ENCODE data around the gene KRTAP10-3. TPM values are rescaled to one million over a fixed set of nuclear protein-coding genes. Genes with fewer than 3 reads are reported as not detected.

Gene KRTAP10-3
- polyA plus RNA-seq, 1 of the 3 experiments (the other 2 are of a cell fraction) = not detected

DNA sequence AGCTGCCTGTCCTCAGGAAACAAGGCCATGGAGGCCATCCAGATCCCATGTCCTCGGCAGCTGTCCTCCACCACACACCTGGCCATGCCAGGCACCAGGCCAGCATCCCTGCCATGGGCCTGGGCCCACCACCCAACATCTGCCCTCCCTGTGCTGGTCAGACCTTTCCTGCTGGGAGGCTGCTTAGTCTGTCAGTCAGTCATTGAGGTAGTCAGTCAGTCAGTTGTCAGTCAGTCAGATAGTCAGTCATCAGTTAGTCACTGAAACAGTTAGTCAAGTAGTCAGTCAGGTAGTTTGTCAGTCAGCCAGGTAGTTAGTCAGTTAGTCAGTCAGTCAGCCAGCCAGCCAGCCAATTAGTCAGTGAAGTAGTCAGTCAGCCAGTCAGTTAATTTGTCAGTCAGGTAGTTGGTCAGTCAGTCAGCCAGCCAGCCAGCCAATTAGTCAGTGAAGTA, 35.8 kb downstream of the KRTAP10-3 start:
- TF ChIP-seq, protein P1, sequence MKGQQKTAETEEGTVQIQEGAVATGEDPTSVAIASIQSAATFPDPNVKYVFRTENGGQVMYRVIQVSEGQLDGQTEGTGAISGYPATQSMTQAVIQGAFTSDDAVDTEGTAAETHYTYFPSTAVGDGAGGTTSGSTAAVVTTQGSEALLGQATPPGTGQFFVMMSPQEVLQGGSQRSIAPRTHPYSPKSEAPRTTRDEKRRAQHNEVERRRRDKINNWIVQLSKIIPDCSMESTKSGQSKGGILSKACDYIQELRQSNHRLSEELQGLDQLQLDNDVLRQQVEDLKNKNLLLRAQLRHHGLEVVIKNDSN (IDR thresholded peaks at IDR 0.05; ENCODE audit: borderline replicate concordance, low read depth) = no peak
- no peak for TF ChIP-seq GATA2 (CRISPR knock-in tag; IDR thresholded peaks at IDR 0.05)
- TF ChIP-seq JUND (IDR thresholded peaks at IDR 0.05) = no peak
- TF ChIP-seq, protein P2, sequence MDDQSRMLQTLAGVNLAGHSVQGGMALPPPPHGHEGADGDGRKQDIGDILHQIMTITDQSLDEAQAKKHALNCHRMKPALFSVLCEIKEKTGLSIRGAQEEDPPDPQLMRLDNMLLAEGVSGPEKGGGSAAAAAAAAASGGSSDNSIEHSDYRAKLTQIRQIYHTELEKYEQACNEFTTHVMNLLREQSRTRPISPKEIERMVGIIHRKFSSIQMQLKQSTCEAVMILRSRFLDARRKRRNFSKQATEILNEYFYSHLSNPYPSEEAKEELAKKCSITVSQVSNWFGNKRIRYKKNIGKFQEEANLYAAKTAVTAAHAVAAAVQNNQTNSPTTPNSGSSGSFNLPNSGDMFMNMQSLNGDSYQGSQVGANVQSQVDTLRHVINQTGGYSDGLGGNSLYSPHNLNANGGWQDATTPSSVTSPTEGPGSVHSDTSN (IDR thresholded peaks at IDR 0.05) = no peak
- no peaks in the 10 kb centered on the region for H3K9me3 ChIP-seq
- no peaks in the 10 kb centered on the region for H4K20me1 ChIP-seq (ENCODE audit: insufficient read depth)
- WGBS (ENCODE audit: low lambda C conversion rate) = no CpG with 5 or more reads among the region's 1 CpG
- peaks cover 11% of the 10 kb centered on the region; the same call in 1 of the 2 replicates for H3K79me2 ChIP-seq (ENCODE audit: insufficient read depth)
- ChIA-PET POLR2A (no interaction called here), CTCF (interaction anchor here (1.8 kb wide), 1 partner anchor 12 kb away, joined by 6 read pairs; no protein-coding TSS in a partner anchor)
- no peak overlapping the region for H3K9ac ChIP-seq
- no peak for DNase-seq
- no peak overlapping the region for H3K4me3 ChIP-seq (ENCODE audit: low read depth in 2 of 2, low read length in 1 of 2)
- H3K27ac ChIP-seq (ENCODE audit: low read depth in 2 of 2, low read length in 1 of 2) = no peak overlapping the region
- no peak overlapping the region for H2AFZ ChIP-seq (ENCODE audit: low read depth)
- H3K27me3 ChIP-seq (ENCODE audit: insufficient read depth) = no peaks in the 10 kb centered on the region
- peaks cover 0 to 8% of the 10 kb centered on the region in 2 experiments; a peak in 1 of 4 replicates for H3K4me1 ChIP-seq (ENCODE audit: control insufficient read depth in 1 of 2, insufficient read depth in 2 of 2, low read depth in 1 of 2, low read length in 1 of 2)
- no peaks in the 10 kb centered on the region for H3F3A ChIP-seq (replicated peaks; ENCODE audit: insufficient read depth)
- H3K4me2 ChIP-seq = no peak overlapping the region
- H3K9me2 ChIP-seq = no peaks in the 10 kb centered on the region
- no peaks in the 10 kb centered on the region for H3K36me3 ChIP-seq (replicated peaks in 1 of 2; ENCODE audit: control insufficient read depth in 1 of 2, insufficient read depth in 2 of 2, low read length in 1 of 2)

DNA sequence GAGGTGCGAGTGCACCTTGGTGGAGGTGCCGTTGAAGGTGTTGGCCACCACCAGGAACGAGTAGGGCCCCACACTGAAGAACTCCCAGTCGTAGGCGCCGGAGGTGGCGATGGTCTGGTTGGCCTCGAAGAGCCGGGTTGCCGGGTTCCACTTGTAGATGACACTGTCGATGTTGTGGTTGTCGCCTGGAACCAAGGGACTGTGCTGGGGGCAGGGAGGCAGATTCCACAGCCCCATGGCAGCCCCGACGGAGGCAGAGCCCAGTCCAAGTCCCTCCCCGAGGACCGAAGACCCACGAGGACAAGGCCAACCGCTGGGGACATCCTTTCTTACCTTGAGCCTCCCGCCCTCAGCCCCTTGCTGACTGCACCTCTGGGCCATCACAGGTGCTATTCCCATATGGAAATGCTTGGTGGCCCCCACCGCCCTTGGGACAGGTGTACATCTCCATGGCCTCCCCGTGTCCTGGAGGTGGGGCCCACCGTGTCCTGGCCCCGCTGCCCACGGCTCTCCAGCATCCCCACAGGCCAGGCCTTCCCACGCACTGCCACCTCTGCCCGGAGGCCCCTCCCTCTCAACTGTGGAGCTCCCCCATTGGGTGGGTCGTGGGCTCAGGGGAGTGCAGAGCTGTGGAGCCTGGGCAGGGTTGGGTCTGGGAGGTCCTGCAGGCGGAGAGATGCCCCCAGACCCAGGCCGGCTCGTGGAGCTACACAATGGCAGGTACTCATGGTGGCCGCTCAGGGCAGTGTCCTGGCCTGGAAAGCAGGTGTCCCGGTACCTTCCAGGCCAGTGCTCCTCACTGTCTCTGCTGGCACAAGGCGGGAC, 36.5 kb downstream of the KRTAP10-3 start:
- POLR2A ChIA-PET = no interaction called here
- H3K9me2 ChIP-seq = no peaks in the 10 kb centered on the region
- peaks cover 11% of the 10 kb centered on the region; the same call in 1 of the 2 replicates for H3K79me2 ChIP-seq (ENCODE audit: insufficient read depth)
- no peak overlapping the region for H3K4me2 ChIP-seq
- no peaks in the 10 kb centered on the region for H3K9me3 ChIP-seq
- H2AFZ ChIP-seq (ENCODE audit: low read depth) = no peak overlapping the region
- TF ChIP-seq, protein P1 (IDR thresholded peaks at IDR 0.05; ENCODE audit: borderline replicate concordance, low read depth) = no peak
- TF ChIP-seq, protein P3, sequence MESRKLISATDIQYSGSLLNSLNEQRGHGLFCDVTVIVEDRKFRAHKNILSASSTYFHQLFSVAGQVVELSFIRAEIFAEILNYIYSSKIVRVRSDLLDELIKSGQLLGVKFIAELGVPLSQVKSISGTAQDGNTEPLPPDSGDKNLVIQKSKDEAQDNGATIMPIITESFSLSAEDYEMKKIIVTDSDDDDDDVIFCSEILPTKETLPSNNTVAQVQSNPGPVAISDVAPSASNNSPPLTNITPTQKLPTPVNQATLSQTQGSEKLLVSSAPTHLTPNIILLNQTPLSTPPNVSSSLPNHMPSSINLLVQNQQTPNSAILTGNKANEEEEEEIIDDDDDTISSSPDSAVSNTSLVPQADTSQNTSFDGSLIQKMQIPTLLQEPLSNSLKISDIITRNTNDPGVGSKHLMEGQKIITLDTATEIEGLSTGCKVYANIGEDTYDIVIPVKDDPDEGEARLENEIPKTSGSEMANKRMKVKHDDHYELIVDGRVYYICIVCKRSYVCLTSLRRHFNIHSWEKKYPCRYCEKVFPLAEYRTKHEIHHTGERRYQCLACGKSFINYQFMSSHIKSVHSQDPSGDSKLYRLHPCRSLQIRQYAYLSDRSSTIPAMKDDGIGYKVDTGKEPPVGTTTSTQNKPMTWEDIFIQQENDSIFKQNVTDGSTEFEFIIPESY (IDR thresholded peaks at IDR 0.05; ENCODE audit: borderline replicate concordance, low read depth) = no peak
- TF ChIP-seq RAD21 (IDR thresholded peaks at IDR 0.05; ENCODE audit: low read length) (no peak), RFX5 (IDR thresholded peaks at IDR 0.05; ENCODE audit: low read length) (no peak), RXRA (IDR thresholded peaks at IDR 0.05; ENCODE audit: borderline replicate concordance, low read depth) (no peak), RCOR1 (IDR thresholded peaks at IDR 0.05; ENCODE audit: low read length) (no peak), CHD2 (IDR thresholded peaks at IDR 0.05; ENCODE audit: low read length, partially characterized antibody) (no peak), EZH2phosphoT487 (IDR thresholded peaks at IDR 0.05; ENCODE audit: borderline replicate concordance, low read depth) (no peak), MEF2A (IDR thresholded peaks at IDR 0.05; ENCODE audit: borderline replicate concordance, low read depth) (no peak)
- TF ChIP-seq, protein P4, sequence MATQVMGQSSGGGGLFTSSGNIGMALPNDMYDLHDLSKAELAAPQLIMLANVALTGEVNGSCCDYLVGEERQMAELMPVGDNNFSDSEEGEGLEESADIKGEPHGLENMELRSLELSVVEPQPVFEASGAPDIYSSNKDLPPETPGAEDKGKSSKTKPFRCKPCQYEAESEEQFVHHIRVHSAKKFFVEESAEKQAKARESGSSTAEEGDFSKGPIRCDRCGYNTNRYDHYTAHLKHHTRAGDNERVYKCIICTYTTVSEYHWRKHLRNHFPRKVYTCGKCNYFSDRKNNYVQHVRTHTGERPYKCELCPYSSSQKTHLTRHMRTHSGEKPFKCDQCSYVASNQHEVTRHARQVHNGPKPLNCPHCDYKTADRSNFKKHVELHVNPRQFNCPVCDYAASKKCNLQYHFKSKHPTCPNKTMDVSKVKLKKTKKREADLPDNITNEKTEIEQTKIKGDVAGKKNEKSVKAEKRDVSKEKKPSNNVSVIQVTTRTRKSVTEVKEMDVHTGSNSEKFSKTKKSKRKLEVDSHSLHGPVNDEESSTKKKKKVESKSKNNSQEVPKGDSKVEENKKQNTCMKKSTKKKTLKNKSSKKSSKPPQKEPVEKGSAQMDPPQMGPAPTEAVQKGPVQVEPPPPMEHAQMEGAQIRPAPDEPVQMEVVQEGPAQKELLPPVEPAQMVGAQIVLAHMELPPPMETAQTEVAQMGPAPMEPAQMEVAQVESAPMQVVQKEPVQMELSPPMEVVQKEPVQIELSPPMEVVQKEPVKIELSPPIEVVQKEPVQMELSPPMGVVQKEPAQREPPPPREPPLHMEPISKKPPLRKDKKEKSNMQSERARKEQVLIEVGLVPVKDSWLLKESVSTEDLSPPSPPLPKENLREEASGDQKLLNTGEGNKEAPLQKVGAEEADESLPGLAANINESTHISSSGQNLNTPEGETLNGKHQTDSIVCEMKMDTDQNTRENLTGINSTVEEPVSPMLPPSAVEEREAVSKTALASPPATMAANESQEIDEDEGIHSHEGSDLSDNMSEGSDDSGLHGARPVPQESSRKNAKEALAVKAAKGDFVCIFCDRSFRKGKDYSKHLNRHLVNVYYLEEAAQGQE (IDR thresholded peaks at IDR 0.05; ENCODE audit: low read depth, low read length) = no peak
- H3K4me1 ChIP-seq (ENCODE audit: control insufficient read depth in 1 of 2, insufficient read depth in 2 of 2, low read depth in 1 of 2, low read length in 1 of 2) = peaks cover 0 to 9% of the 10 kb centered on the region in 2 experiments; a peak in 1 of 4 replicates
- CTCF ChIA-PET = interaction anchor here (1.8 kb wide), 1 partner anchor 12 kb away, joined by 6 read pairs; no protein-coding TSS in a partner anchor
- H3K27me3 ChIP-seq (ENCODE audit: insufficient read depth) = no peaks in the 10 kb centered on the region
- H3K36me3 ChIP-seq (replicated peaks in 1 of 2; ENCODE audit: control insufficient read depth in 1 of 2, insufficient read depth in 2 of 2, low read length in 1 of 2) = no peaks in the 10 kb centered on the region
- H4K20me1 ChIP-seq (ENCODE audit: insufficient read depth) = no peaks in the 10 kb centered on the region
- 83% methylated on average over 13 of the region's 33 CpGs for WGBS (ENCODE audit: low lambda C conversion rate)
- H3K27ac ChIP-seq (ENCODE audit: low read depth in 2 of 2, low read length in 1 of 2) = no peak overlapping the region
- no peak overlapping the region for H3K4me3 ChIP-seq (ENCODE audit: low read depth in 2 of 2, low read length in 1 of 2)
- H3F3A ChIP-seq (replicated peaks; ENCODE audit: insufficient read depth) = no peaks in the 10 kb centered on the region
- no peak overlapping the region for H3K9ac ChIP-seq
- DNase-seq = peak; percentile 28

Data from SK-N-SH (cell line).